SU-DHL-6 (cell line): ENCODE results near the gene XNDC1N.
"Not testable (repeated sequence)": the region's sequence is repeated elsewhere in the genome, so short reads cannot be mapped to it uniquely, and the experiment has no call there.

ENCODE experiments used
- EZH2phosphoT487 ChIP-seq: fragments of 200-600 bp; sonication (generic), shearing (Covaris generic); conservative IDR thresholded peaks from 2 replicates; pipeline ENCODE4 v1.6.1; 2018; ENCODE audit warnings: mild to moderate bottlenecking, antibody characterized with exemption, low read length, moderate library complexity, mixed read lengths
- TF ChIP-seq, protein P1 (sequence below): fragments of 200-600 bp; sonication (generic); IDR thresholded peaks from one replicate; pipeline ENCODE4 v1.5.1; 2017; ENCODE audit warnings: antibody characterized with exemption, mild to moderate bottlenecking, low read length, moderate library complexity; ENCODE audit not compliant: insufficient read depth, poor library complexity, severe bottlenecking

- TF ChIP-seq EZH2phosphoT487 = not testable (repeated sequence)
- TF ChIP-seq, protein P1, sequence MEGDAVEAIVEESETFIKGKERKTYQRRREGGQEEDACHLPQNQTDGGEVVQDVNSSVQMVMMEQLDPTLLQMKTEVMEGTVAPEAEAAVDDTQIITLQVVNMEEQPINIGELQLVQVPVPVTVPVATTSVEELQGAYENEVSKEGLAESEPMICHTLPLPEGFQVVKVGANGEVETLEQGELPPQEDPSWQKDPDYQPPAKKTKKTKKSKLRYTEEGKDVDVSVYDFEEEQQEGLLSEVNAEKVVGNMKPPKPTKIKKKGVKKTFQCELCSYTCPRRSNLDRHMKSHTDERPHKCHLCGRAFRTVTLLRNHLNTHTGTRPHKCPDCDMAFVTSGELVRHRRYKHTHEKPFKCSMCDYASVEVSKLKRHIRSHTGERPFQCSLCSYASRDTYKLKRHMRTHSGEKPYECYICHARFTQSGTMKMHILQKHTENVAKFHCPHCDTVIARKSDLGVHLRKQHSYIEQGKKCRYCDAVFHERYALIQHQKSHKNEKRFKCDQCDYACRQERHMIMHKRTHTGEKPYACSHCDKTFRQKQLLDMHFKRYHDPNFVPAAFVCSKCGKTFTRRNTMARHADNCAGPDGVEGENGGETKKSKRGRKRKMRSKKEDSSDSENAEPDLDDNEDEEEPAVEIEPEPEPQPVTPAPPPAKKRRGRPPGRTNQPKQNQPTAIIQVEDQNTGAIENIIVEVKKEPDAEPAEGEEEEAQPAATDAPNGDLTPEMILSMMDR = not testable (repeated sequence)
Observed at GRCh38 chr11:71911321-71911985, 16.9 kb downstream of the XNDC1N start.
